Trophoblast cell (in vitro differentiated cells and primary cell): ENCODE results near the gene VPS37D. TPM values are rescaled to one million over a fixed set of nuclear protein-coding genes. Genes with fewer than 3 reads are reported as not detected.
A peak's percentile ranks its signal among the peaks of the same experiment; 100 is the strongest.
"Not testable (repeated sequence)": the region's sequence is repeated elsewhere in the genome, so short reads cannot be mapped to it uniquely, and the experiment has no call there.

Experiments
- DNase-seq, 2 donors: peaks; one replicate each; pipeline ENCODE4 v3.0.0-alpha.2; 2016
- H2AFZ ChIP-seq: 2 replicates; pipeline ENCODE4 v1.6.1; 2013; ENCODE audit warnings: low read length, moderate library complexity, mild to moderate bottlenecking; ENCODE audit not compliant: insufficient read depth, poor library complexity
- H2AK5ac ChIP-seq: 2 replicates; pipeline ENCODE4 v1.6.1; 2013; ENCODE audit warnings: mild to moderate bottlenecking, low read length
- H2BK120ac ChIP-seq: 2 replicates; pipeline ENCODE4 v1.6.1; 2013; ENCODE audit warnings: low read length, mild to moderate bottlenecking, moderate library complexity; ENCODE audit not compliant: insufficient read depth, poor library complexity
- H2BK12ac ChIP-seq: 2 replicates; pipeline ENCODE4 v1.6.1; 2013; ENCODE audit warnings: mild to moderate bottlenecking, low read length, moderate library complexity
- H2BK5ac ChIP-seq: 2 replicates; pipeline ENCODE4 v1.6.1; 2013; ENCODE audit warnings: low read length, low read depth, moderate library complexity, mild to moderate bottlenecking; ENCODE audit not compliant: poor library complexity
- H3K14ac ChIP-seq: 2 replicates; pipeline ENCODE4 v1.6.1; 2013; ENCODE audit warnings: mild to moderate bottlenecking, low read length
- H3K18ac ChIP-seq: 2 replicates; pipeline ENCODE4 v1.6.1; 2013; ENCODE audit warnings: mild to moderate bottlenecking, low read length
- H3K23ac ChIP-seq: 2 replicates; pipeline ENCODE4 v1.6.1; 2013; ENCODE audit warnings: low read length
- H3K27ac ChIP-seq: 2 replicates; pipeline ENCODE4 v1.5.1; 2013; ENCODE audit warnings: low read depth, mild to moderate bottlenecking, inconsistent platforms, low read length, moderate library complexity
- H3K27me3 ChIP-seq: 2 replicates; pipeline ENCODE4 v1.6.1; 2013; ENCODE audit warnings: inconsistent platforms, mild to moderate bottlenecking, low read length, moderate library complexity; ENCODE audit not compliant: insufficient read depth
- H3K36me3 ChIP-seq, 2 experiments: 1 replicate in 1 of 2; 2 replicates in 1 of 2; pipeline ENCODE4 v1.6.1; 2013; ENCODE audit warnings: low read length in 2 of 2, mild to moderate bottlenecking in 2 of 2, moderate library complexity in 1 of 2; ENCODE audit not compliant: insufficient read depth in 2 of 2, control insufficient read depth in 1 of 2
- H3K4ac ChIP-seq: 2 replicates; pipeline ENCODE4 v1.6.1; 2013; ENCODE audit warnings: low read depth, mild to moderate bottlenecking, low read length, moderate library complexity
- H3K4me1 ChIP-seq, 2 experiments: 1 replicate in 1 of 2; 2 replicates in 1 of 2; pipeline ENCODE4 v1.6.1; 2013; ENCODE audit warnings: low read length in 2 of 2, mild to moderate bottlenecking in 2 of 2, moderate library complexity in 1 of 2; ENCODE audit not compliant: insufficient read depth in 2 of 2, control insufficient read depth in 1 of 2
- H3K4me2 ChIP-seq: 2 replicates; pipeline ENCODE4 v1.6.1; 2013; ENCODE audit warnings: inconsistent platforms, mild to moderate bottlenecking, low read length, moderate library complexity
- H3K4me3 ChIP-seq: 2 replicates; pipeline ENCODE4 v1.5.1; 2013; ENCODE audit warnings: mild to moderate bottlenecking, low read depth, low read length, inconsistent platforms
- H3K79me1 ChIP-seq: one replicate; pipeline ENCODE4 v1.6.1; 2013; ENCODE audit warnings: low read length
- H3K79me2 ChIP-seq: 2 replicates; pipeline ENCODE4 v1.6.1; 2013; ENCODE audit warnings: low read length, mild to moderate bottlenecking; ENCODE audit not compliant: control insufficient read depth, insufficient read depth, poor library complexity
- H3K9ac ChIP-seq: 2 replicates; pipeline ENCODE4 v1.6.1; 2013; ENCODE audit warnings: mild to moderate bottlenecking, low read length
- H3K9me3 ChIP-seq: 2 replicates; pipeline ENCODE4 v1.6.1; 2013; ENCODE audit warnings: low read depth, mild to moderate bottlenecking, control low read depth, inconsistent platforms, low read length; ENCODE audit not compliant: insufficient read depth
- H4K12ac ChIP-seq: 2 replicates; pipeline ENCODE4 v1.6.1; 2013; ENCODE audit warnings: low read depth, mild to moderate bottlenecking, low read length, moderate library complexity
- H4K8ac ChIP-seq: 2 replicates; pipeline ENCODE4 v1.6.1; 2013; ENCODE audit warnings: low read depth, mild to moderate bottlenecking, low read length, moderate library complexity
- H4K91ac ChIP-seq: one replicate; pipeline ENCODE4 v1.6.1; 2013; ENCODE audit warnings: low read depth, mild to moderate bottlenecking, low read length, moderate library complexity
- WGBS: extraction: QIAGEN DNeasy Blood & Tissue Kit; methylation state at CpG from one replicate; pipeline ENCODE4 v1.1.7; 2013; ENCODE audit warnings: missing lambda C conversion rate; ENCODE audit not compliant: insufficient read length, insufficient coverage; ENCODE audit errors: extremely low coverage; 5-methylcytosine and 5-hydroxymethylcytosine counted together
- polyA plus RNA-seq: library from polyadenylated mRNA; stranded (reverse); fragments of 200-250 nt; gene quantifications from 2 replicates; pipeline ENCODE4 v1.2.3, GENCODE V29; 2013

Gene VPS37D, protein sequence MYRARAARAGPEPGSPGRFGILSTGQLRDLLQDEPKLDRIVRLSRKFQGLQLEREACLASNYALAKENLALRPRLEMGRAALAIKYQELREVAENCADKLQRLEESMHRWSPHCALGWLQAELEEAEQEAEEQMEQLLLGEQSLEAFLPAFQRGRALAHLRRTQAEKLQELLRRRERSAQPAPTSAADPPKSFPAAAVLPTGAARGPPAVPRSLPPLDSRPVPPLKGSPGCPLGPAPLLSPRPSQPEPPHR
- 0.60 and 0.69 TPM in 2 replicates for polyA plus RNA-seq

DNA sequence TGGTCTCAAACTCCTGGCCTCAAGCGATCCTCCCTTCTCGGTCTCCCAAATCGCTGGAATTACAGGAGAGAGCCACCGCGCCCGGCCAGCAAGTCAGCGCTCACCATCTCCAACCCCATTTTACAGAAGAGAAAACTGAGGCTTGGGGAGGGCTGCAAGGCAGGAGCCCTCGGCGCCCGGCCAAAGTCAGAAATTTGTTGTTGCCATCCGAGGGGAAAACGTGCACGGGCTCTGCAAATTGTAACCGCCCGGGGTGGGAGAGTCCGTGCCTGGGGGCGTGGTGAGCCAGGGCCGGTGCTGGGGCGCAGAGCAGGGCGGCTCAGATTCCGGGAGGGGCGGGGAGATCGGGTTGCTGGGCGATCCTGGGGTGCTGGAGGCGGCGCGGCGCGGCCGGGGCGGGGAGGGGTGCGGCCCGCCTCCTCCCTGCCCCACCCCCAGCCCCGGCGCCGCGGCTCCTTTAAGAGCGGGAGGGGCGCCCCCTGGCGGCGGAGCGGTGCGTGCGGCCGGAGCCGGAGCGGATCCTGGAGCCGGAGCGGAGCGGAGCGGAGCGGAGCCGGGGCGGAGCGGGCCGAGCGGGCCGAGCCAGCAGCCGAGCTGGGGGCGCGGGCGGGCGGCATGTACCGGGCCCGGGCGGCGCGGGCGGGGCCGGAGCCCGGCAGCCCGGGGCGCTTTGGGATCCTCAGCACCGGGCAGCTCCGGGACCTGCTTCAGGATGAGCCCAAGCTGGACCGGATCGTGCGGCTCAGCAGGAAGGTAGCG is at the start of gene VPS37D:
Gene VPS37D (plus strand): TSS at position 488 of the 759 bp plus-strand sequence. CDS start 128 bp downstream, at position 616.
- H3K9ac ChIP-seq = no peak within 1 kb of the TSS
- no CpG with 5 or more reads among the region's 79 CpGs for WGBS
- H3K18ac ChIP-seq = no peak within 1 kb of the TSS
- DNase-seq = peak; percentile 68 to 92
- peak within 1 kb of the TSS; percentile 43 for H4K8ac ChIP-seq
- no peak within 1 kb of the TSS for H2BK12ac ChIP-seq
- H3K27me3 ChIP-seq = no peaks in the 10 kb centered on the region
- H3K4me2 ChIP-seq = peak within 1 kb of the TSS; percentile 89
- no peak within 1 kb of the TSS for H3K4ac ChIP-seq
- H3K79me2 ChIP-seq = no peaks in the 10 kb centered on the region
- H4K91ac ChIP-seq = peak within 1 kb of the TSS; percentile 48
- peaks cover 5% of the 10 kb centered on the region for H3K9me3 ChIP-seq
- no peak within 1 kb of the TSS for H3K23ac ChIP-seq
- H3K27ac ChIP-seq = no peak within 1 kb of the TSS
- H2AFZ ChIP-seq = peak within 1 kb of the TSS; percentile 89
- no peaks in the 10 kb centered on the region for H3K79me1 ChIP-seq
- peak within 1 kb of the TSS; percentile 64 for H3K4me3 ChIP-seq
- peaks cover 0 to 3% of the 10 kb centered on the region in 2 experiments for H3K4me1 ChIP-seq
- peak within 1 kb of the TSS; percentile 12 for H2BK120ac ChIP-seq
- peak within 1 kb of the TSS; percentile 61 for H3K14ac ChIP-seq
- no peaks in the 10 kb centered on the region for H3K36me3 ChIP-seq
- no peak within 1 kb of the TSS for H2AK5ac ChIP-seq
- H2BK5ac ChIP-seq = peak within 1 kb of the TSS; percentile 9
- H4K12ac ChIP-seq = peak within 1 kb of the TSS; percentile 36

DNA sequence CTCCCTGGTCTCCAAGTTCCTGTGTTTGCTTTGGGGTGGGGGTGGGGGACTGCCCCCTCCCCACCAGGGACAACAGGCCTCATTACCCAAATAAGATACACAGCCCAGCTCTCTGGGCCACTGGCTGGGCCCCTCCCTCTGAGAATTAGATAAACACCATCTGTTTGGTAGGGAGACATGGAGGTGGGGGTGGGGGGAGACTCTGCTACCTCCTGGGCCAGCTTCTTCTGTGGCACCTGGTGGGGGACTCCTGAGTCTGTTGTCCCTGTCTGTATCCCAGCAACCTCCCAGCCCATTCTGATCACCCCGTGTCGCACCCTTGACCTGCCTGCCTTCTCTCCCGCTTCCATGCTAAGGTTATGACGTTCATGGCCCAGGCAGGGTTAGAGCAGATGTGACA is 49.1 kb upstream of the VPS37D start:
- no peak overlapping the region for H2BK12ac ChIP-seq
- no peaks in the 10 kb centered on the region for H3K36me3 ChIP-seq
- H3K4ac ChIP-seq = no peak overlapping the region
- H2BK5ac ChIP-seq = no peak overlapping the region
- peaks cover 11% of the 10 kb centered on the region for H3K27me3 ChIP-seq
- no peak overlapping the region for H4K12ac ChIP-seq
- H3K14ac ChIP-seq = no peak overlapping the region
- H3K4me3 ChIP-seq = no peak overlapping the region
- WGBS = no CpG with 5 or more reads among the region's 4 CpGs
- no peak overlapping the region for H2AK5ac ChIP-seq
- H3K9me3 ChIP-seq = no peaks in the 10 kb centered on the region
- no peaks in the 10 kb centered on the region for H3K79me2 ChIP-seq
- H2BK120ac ChIP-seq = no peak overlapping the region
- H3K79me1 ChIP-seq = no peaks in the 10 kb centered on the region
- H3K18ac ChIP-seq = no peak overlapping the region
- no peak overlapping the region for H2AFZ ChIP-seq
- H3K27ac ChIP-seq = no peak overlapping the region
- no peak overlapping the region for H3K4me2 ChIP-seq
- H3K4me1 ChIP-seq = peaks cover 0 to 6% of the 10 kb centered on the region in 2 experiments
- H3K9ac ChIP-seq = no peak overlapping the region
- H4K8ac ChIP-seq = no peak overlapping the region
- H4K91ac ChIP-seq = no peak overlapping the region
- no peak overlapping the region for H3K23ac ChIP-seq
- no peak for DNase-seq

DNA sequence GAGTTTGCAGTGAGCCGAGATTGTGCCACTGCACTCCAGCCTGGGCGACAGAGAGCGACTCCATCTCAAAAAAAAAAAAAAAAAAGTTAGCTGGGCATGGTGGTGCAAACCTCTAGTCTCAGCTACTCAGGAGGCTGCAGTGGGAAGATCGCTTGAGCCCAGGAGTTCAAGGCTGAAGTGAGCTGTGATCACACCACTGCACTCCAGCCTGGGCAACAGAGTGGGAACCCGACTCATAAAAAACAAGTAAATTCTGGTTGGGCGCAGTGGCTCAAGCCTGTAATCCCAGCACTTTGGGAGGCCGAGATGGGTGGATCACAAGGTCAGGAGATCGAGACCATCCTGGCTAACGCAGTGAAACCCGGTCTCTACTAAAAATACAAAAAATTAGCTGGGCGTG is 48.2 kb upstream of the VPS37D start:
- H3K14ac ChIP-seq, H3K18ac ChIP-seq, H2AFZ ChIP-seq, H2BK12ac ChIP-seq, H2BK5ac ChIP-seq, H3K4ac ChIP-seq, H4K8ac ChIP-seq, H2AK5ac ChIP-seq, H3K27ac ChIP-seq, H3K36me3 ChIP-seq, H3K4me3 ChIP-seq, H3K4me2 ChIP-seq, H3K23ac ChIP-seq, H3K9me3 ChIP-seq, H3K79me1 ChIP-seq, H3K79me2 ChIP-seq, H4K91ac ChIP-seq, H2BK120ac ChIP-seq, H3K9ac ChIP-seq, H4K12ac ChIP-seq, DNase-seq: not testable (repeated sequence)
- WGBS = no CpG with 5 or more reads among the region's 11 CpGs
- peaks cover 19% of the 10 kb centered on the region for H3K27me3 ChIP-seq
- H3K4me1 ChIP-seq = peaks cover 0 to 12% of the 10 kb centered on the region in 2 experiments

DNA sequence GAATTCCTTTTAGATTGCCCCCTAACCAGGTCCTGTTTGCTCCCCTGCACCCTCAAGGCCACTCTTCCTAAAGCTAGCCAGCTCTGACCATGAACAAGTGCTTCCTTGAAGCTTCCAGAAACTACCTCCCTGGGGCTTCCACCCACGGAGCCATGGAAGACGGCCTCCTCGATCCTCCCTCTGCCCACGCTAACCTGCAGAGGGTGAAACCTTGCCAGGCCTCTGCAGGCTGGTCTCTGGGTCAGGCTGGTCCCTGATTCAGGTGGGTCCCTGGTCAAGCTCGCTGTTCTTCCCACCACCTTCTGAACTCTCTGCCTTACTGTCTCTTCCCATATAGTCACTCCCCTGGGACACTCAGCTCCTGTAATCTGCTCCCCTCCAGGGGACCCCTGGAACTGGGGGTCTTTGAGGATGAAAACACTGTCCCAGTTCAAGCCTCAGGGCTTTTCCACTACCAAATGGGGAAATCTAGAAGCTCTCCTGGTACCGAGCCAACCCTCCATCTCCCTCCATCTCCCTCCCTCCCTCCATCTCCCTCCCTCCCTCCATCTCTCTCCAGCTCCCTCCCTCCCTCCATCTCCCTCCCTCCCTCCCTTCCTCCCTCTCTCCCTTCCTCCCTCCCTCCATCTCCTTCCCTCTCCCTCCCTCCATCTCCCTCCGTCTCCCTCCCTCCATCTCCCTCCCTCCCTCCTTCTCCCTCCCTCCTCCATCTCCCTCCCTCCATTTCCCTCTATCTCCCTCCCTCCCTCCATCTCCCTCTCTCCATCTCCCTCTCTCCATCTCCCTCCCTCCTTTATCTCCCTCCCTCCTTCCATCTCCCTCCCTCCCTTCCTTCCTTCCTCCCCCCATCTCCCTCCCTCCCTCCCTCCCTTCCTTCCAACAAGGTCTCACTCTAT is 46.2 kb upstream of the VPS37D start:
- DNase-seq = no peak
- Histone ChIP-seq H3K4me2 (no peak overlapping the region), H3K27ac (no peak overlapping the region), H3K14ac (no peak overlapping the region), H4K91ac (no peak overlapping the region), H2AFZ (no peak overlapping the region), H3K4me1 (peaks cover 0 to 14% of the 10 kb centered on the region in 2 experiments), H3K79me2 (no peaks in the 10 kb centered on the region), H4K8ac (no peak overlapping the region), H3K36me3 (no peaks in the 10 kb centered on the region), H2BK5ac (no peak overlapping the region), H3K9me3 (no peaks in the 10 kb centered on the region), H3K9ac (no peak overlapping the region), H3K18ac (no peak overlapping the region), H4K12ac (no peak overlapping the region), H3K23ac (no peak overlapping the region), H3K79me1 (no peaks in the 10 kb centered on the region), H2BK12ac (no peak overlapping the region), H3K4ac (no peak overlapping the region), H3K27me3 (peaks cover 19% of the 10 kb centered on the region), H2AK5ac (no peak overlapping the region), H2BK120ac (no peak overlapping the region), H3K4me3 (no peak overlapping the region)
- WGBS = 100% methylated on average over 1 of the region's 7 CpGs
